GM21423 (cell line): ENCODE results near the gene CYP3A5.

Source experiments
- ATAC-seq: cut with Tn5 transposase; IDR thresholded peaks from one replicate; pipeline ENCODE4 v1.9.1; 2021; ENCODE audit warnings: mild to moderate bottlenecking, moderate library complexity; ENCODE audit not compliant: unreplicated experiment

Gene CYP3A5

DNA sequence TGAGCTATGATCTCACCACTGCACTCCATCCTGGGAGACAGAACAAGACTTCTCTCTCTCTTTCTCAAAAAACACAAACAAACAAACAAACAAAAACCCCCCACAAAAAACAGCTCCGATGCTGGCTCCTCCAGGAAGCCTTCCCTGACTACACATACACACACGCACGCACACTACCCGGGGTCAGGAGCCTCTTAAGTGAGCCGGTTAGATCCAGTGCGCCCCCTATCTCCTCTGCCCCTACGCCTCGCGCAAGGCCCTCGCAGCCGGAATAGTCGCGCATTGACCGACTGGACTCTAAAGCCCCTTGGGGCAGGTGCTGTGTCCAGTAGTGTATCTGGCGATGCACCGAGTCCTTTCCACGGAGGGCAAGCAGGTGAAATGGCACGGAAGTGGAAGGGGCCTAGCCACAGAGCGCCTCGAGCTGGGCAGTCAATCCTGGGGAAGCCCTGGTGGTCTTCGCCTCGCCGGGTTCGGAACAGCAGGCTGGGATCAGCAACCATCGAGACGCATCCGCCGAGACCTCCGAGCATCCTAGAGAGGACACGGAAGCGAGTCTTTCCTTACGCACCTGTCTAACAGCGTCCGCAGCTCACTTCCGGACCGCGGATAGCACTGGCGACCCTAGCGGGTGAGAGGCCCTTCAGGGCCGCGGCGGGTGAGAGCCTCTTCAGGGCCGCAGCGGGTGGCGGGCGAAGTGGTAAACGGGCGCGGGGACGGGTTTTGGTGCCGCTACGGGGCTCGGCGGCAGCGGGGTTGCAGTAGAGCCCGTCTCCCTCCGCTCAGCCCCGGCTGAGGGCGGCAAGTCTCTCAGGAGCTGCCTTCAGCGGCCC is 63.2 kb downstream of the CYP3A5 start, which contains the start of gene ZSCAN25:
TSS of gene ZSCAN25 (plus strand) at position 588 of the 833 bp plus-strand sequence. CDS start 2,661 bp downstream, outside the sequence.
- ATAC-seq: peak; percentile 94

DNA sequence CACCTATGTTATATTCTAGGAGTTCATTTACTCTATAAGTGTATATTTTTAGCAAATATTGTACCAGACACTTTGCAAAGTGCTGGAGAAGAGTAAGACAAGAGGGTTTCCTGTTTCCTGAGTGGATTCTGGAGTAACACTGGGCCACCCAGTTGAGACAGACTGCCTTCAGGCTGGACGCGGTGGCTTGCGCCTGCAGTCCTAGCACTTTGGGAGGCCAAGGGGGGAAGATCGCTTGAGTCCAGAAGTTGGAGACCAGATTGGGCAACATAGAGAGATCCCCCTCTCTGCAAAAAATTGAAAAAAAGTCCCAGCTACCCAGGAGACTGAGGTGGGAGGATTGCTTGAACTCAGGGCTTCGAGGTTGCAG is 63.8 kb downstream of the CYP3A5 start:
- no peak for ATAC-seq

DNA sequence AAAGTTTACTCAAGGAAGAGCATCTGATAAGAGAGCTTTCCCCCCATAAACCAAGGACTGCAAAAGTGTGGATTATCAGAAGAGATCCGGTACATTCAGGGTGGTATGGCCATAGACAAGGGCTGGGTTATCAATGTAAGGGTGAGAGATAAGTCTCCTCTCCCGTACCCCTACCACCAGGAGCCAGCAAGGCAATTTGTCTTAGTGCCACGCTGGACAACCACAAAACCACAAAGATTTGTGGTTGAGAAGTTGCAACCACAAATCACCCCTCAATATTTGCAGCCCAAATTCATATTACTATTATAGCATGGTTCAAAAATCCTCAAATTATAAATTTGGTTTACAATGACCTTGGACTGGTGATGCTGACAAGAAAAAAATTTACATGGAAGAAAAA is 65.3 kb downstream of the CYP3A5 start:
- ATAC-seq: no peak

DNA sequence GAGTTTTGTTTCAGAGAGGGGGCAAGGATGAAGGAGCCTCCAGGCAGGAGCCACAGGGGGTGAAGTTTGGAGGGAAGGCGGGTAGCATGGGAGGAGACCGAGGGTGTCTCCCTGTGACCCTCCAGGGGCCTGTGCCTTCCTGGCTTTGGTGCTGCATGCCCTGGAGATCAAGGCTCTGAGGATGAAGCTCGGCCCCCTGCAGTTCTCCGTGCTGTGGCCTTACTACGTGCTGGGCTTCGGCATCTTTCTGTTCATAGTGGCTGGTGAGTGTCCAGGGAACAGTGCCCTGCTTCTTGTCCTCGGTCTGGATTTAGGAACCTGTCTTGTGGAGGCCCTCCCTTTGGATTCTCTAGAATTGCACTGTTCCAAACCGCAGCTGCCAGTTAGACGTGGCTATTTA is 72.2 kb downstream of the CYP3A5 start:
- ATAC-seq: no peak

DNA sequence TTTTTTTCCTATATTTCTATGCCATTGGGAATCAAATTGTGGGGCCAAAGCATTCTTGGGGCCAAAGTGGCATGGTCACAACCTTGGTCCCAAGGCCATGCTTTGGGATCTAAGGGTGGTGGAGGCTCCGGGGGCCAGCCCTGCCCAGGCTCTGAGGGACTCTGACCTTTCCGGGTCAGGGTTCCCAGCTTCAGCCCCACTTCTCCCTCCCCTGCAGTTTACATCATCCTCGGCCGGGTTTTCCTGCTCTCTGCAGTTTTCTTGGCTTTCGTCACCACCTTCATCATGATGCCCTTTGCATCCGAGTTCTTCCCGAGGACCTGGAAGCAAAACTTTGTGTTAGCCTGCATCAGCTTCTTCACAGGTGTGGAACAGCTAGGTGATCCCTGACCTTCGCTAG is 73.3 kb downstream of the CYP3A5 start:
- ATAC-seq: no peak

DNA sequence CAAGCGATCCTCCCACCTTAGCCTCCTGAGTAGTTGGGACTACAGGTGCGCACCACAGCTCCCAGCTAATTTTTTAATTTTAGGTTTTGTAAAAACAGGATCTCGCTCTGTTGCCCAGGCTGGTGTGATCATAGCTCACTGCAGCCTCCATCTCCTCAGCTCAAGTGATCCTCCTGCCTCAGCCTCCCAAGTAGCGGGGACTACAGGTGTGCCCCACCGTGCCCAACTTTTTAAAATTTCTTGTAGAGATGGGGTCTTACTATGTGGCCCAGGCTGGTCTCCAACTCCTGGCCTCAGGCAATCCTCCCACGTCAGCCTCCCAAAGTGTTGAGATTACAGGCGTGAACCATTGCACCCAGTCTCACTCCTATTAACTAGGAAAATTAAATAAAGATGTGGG is 74.3 kb downstream of the CYP3A5 start:
- ATAC-seq: no peak

GRCh38 chr7:99601656-99602310 is 78.0 kb downstream of the CYP3A5 start:
- ATAC-seq: no peak

DNA sequence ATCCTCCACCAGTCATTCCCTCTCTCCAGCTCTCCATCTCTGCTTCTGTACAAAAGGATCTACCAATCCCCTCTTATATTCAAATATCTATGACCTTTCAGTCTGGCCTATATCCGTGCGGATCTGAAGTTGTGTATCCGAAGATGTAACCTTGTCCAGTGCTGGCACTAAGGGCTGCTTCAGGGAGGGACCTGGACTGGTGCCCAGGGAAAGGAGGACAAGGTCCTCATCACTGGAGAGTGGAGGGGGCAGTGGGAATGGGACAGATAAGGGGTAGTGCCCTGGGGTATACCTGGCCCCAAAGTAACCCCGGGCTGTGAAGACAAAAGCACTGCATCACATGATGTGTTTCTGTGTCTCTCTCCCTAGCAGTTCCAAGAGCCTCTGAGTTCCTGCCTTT is 80.0 kb downstream of the CYP3A5 start:
- ATAC-seq: no peak
